Measurements from ENCODE around the gene PCDHA1.
A peak's percentile ranks its signal among the peaks of the same experiment; 100 is the strongest.

Gene PCDHA1

GRCh38 chr5:140965905-140966292 is 180.0 kb downstream of the PCDHA1 start:
- no peak for DNase-seq (ENCODE audit: low read depth)
- no peak for TF ChIP-seq CTCF (conservative IDR thresholded peaks at IDR 0.05; ENCODE audit: low read depth, low read length)
- H3K4me3 ChIP-seq (ENCODE audit: low read depth, low read length): no peak overlapping the region

GRCh38 chr5:140966293-140967225 is 180.6 kb downstream of the PCDHA1 start, which contains the start of gene PCDHAC2:
Gene PCDHAC2 (plus strand): TSS chr5:140966476. CDS start chr5:140966767, 291 bp downstream.
- DNase-seq (ENCODE audit: low read depth): peak; percentile 2
- peak within 1 kb of the TSS; percentile 24 for H3K4me3 ChIP-seq (ENCODE audit: low read depth, low read length)
- no peak for TF ChIP-seq CTCF (conservative IDR thresholded peaks at IDR 0.05; ENCODE audit: low read depth, low read length)

- TF ChIP-seq CTCF (conservative IDR thresholded peaks at IDR 0.05; ENCODE audit: low read depth, low read length): no peak
- no peak for DNase-seq (ENCODE audit: low read depth)
- no peak overlapping the region for H3K4me3 ChIP-seq (ENCODE audit: low read depth, low read length)
Measured at GRCh38 chr5:140967226-140967893, 181.4 kb downstream of the PCDHA1 start.

- TF ChIP-seq CTCF (conservative IDR thresholded peaks at IDR 0.05; ENCODE audit: low read depth, low read length): no peak
- H3K4me3 ChIP-seq (ENCODE audit: low read depth, low read length): no peak overlapping the region
- no peak for DNase-seq (ENCODE audit: low read depth)
Measured at GRCh38 chr5:140969880-140970279, 183.9 kb downstream of the PCDHA1 start.

GRCh38 chr5:140973550-140973949 is 187.6 kb downstream of the PCDHA1 start:
- no peak for TF ChIP-seq CTCF (conservative IDR thresholded peaks at IDR 0.05; ENCODE audit: low read depth, low read length)
- DNase-seq (ENCODE audit: low read depth): no peak
- no peak overlapping the region for H3K4me3 ChIP-seq (ENCODE audit: low read depth, low read length)

GRCh38 chr5:140977003-140977402 is 191.1 kb downstream of the PCDHA1 start:
- TF ChIP-seq CTCF (conservative IDR thresholded peaks at IDR 0.05; ENCODE audit: low read depth, low read length): no peak
- DNase-seq (ENCODE audit: low read depth): no peak
- no peak overlapping the region for H3K4me3 ChIP-seq (ENCODE audit: low read depth, low read length)

Data from choroid plexus epithelial cell (primary cell).